22Rv1 (cell line): Measurements from ENCODE around the gene AFG1L.
"Not testable (repeated sequence)": the region's sequence is repeated elsewhere in the genome, so short reads cannot be mapped to it uniquely, and the experiment has no call there.

Source experiments
- H3K27ac ChIP-seq: fragments of 450-650 bp; 2 replicates; pipeline ENCODE4 v1.5.1; 2017
- ZFX ChIP-seq: fragments of 450-650 bp; IDR thresholded peaks from 2 replicates; pipeline ENCODE4 v1.6.1; 2017; ENCODE audit warnings: antibody characterized with exemption, borderline replicate concordance
- TF ChIP-seq, protein P1 (sequence below): fragments of 450-650 bp; IDR thresholded peaks from 2 replicates; pipeline ENCODE4 v1.5.1; 2017; ENCODE audit warnings: mild to moderate bottlenecking

Gene AFG1L

GRCh38 chr6:108293527-108294296 lies 1.1 kb upstream of the AFG1L start:
- H3K27ac ChIP-seq = peak overlapping the region; percentile 97
- TF ChIP-seq, protein P1, sequence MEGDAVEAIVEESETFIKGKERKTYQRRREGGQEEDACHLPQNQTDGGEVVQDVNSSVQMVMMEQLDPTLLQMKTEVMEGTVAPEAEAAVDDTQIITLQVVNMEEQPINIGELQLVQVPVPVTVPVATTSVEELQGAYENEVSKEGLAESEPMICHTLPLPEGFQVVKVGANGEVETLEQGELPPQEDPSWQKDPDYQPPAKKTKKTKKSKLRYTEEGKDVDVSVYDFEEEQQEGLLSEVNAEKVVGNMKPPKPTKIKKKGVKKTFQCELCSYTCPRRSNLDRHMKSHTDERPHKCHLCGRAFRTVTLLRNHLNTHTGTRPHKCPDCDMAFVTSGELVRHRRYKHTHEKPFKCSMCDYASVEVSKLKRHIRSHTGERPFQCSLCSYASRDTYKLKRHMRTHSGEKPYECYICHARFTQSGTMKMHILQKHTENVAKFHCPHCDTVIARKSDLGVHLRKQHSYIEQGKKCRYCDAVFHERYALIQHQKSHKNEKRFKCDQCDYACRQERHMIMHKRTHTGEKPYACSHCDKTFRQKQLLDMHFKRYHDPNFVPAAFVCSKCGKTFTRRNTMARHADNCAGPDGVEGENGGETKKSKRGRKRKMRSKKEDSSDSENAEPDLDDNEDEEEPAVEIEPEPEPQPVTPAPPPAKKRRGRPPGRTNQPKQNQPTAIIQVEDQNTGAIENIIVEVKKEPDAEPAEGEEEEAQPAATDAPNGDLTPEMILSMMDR = no peak
- TF ChIP-seq ZFX = no peak

DNA sequence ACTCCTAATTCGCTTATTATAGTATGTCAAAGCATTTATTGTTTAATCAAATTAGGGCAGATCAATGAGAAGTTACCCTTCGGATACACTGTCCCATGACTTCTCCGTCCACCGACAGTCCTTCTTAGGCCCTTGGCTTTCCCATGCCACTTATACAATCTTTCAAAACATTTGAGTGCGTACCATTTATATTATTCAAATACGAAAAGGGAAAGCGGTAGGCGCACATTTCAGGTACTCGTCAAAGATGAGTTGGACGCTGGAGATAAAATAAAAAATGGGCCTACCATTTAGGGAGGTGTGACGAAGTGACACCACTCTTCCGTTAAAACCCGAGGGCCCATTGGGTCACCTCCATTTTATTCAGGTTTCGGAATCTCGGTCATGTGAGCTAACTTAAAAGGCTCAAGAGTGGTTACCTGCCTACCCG lies 542 bp upstream of the AFG1L start:
- H3K27ac ChIP-seq = peak overlapping the region; percentile 97

GRCh38 chr6:108295676-108296075 lies 822 bp downstream of the AFG1L start:
- no peak for TF ChIP-seq ZFX
- TF ChIP-seq, protein P1 = no peak
- peak overlapping the region; percentile 97 for H3K27ac ChIP-seq

More for the DNA sequence above, 542 bp upstream of the AFG1L start:
- TF ChIP-seq, protein P1 = no peak
- no peak for TF ChIP-seq ZFX

DNA sequence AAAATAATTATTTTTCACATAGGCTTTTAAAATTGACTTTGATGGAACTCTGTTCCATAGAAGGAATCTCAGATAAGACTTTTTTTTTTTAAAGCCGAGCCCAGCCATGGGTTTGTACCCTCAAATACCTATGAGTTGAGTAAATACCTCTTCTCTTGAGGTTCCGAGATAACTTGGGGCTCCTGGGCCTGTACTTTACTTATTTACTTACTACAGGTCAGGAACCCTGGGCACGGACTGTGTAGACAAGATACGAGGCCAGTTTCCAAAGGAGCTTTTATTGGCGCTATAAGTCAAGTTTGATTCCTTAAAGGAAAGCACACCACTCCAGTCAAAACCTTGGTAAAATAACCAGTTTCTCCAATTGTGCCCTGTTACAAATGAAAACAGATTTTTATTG lies 7.5 kb downstream of the AFG1L start:
- no peak overlapping the region for H3K27ac ChIP-seq
- TF ChIP-seq ZFX = no peak
- TF ChIP-seq, protein P1 = no peak

GRCh38 chr6:108304646-108305045 lies 9.8 kb downstream of the AFG1L start:
- TF ChIP-seq ZFX = no peak
- TF ChIP-seq, protein P1 = no peak

DNA sequence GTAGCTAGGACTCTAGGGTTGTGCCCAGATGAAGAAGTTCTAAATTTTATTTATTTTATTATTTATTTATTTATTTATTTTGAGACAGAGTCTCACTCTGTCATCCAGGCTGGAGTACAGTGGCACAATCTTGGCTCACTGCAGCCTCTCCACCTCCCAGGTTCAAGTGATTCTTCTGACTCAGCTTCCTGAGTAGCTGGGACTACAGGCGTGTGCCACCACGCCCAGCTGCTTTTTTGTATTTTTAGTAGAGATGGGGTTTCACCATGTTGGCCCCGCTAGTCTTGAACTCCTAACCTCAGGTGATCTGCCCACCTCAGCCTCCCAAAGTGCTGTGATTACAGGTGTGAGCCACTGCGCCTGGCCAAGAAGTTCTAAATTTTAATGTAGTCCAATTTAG lies 13.8 kb downstream of the AFG1L start:
- H3K27ac ChIP-seq = not testable (repeated sequence)

More at GRCh38 chr6:108304646-108305045, 9.8 kb downstream of the AFG1L start:
- no peak overlapping the region for H3K27ac ChIP-seq

- no peak for TF ChIP-seq ZFX
- TF ChIP-seq, protein P1 = no peak
These were observed 15.0 kb downstream of the AFG1L start for GRCh38 chr6:108309844-108310243.

GRCh38 chr6:108312605-108313004 lies 17.8 kb downstream of the AFG1L start:
- TF ChIP-seq ZFX = no peak
- TF ChIP-seq, protein P1 = no peak
- H3K27ac ChIP-seq = no peak overlapping the region

More at GRCh38 chr6:108309844-108310243, 15.0 kb downstream of the AFG1L start:
- no peak overlapping the region for H3K27ac ChIP-seq
